ENCODE results near the gene ODF2. TPM values are rescaled to one million over a fixed set of nuclear protein-coding genes. Genes with fewer than 3 reads are reported as not detected.

The ODF2 gene
- total RNA-seq, 2 experiments from 2014 or later = 64.9 to 65.0 TPM

DNA sequence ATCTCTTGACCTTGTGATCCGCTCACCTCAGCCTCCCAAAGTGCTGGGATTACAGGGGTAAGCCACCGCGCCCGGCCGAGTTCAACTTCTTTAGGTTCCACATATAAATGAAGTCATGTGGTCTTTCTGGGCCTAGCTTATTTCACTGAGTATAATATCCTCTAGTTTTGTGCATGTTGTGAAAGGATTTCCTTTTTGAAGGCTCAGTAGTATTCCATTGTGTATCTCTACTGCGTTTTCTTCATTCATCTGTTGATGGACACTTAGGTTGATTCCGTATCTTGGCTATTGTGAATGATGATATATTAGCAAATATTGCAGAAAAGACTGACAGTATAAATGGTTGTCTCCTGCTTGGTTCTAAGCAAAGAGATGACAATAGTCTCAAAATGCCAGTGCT, 20.1 kb downstream of the ODF2 start:
- ATAC-seq (ENCODE audit: low read depth) (no peak), DNase-seq (no peak)
- POLR2A ChIA-PET = no interaction called here
- H3K4me1 Mint-ChIP-seq = no peaks in the 10 kb centered on the region
- no peak overlapping the region for H3K27ac Mint-ChIP-seq
- no peak overlapping the region for H3K4me3 Mint-ChIP-seq
- H3K9me3 Mint-ChIP-seq = no peaks in the 10 kb centered on the region
- no peaks in the 10 kb centered on the region for H3K27me3 Mint-ChIP-seq
- peaks cover 25% of the 10 kb centered on the region for H3K36me3 Mint-ChIP-seq

DNA sequence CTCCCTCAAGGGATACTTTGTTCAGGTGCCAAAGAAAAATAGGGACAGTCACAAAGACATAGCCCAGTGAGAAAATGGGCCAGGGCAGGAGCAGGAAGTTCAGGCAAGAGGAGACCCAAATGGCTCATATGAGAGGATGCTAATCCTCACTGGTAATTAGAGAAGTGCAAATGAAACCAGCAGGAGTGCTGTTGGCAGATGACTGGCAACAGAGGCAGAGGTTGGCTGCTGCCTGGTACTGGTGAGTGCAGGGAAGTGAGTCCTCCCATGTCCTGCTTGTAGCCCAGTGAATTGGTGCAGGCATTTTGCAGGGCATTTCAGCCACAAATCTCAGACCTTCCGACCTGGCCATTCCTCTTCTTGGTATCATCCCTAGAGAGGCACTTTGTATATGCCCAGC, 23.5 kb downstream of the ODF2 start:
- no peaks in the 10 kb centered on the region for H3K9me3 Mint-ChIP-seq
- no peaks in the 10 kb centered on the region for H3K4me1 Mint-ChIP-seq
- H3K27me3 Mint-ChIP-seq = no peaks in the 10 kb centered on the region
- DNase-seq = no peak
- no peak overlapping the region for H3K27ac Mint-ChIP-seq
- peaks cover 27% of the 10 kb centered on the region for H3K36me3 Mint-ChIP-seq
- POLR2A ChIA-PET = interaction anchor here (0.6 kb wide), 1 partner anchor 549 kb away, joined by 5 read pairs; the partner anchor contains the start of gene SH3GLB2
- H3K4me3 Mint-ChIP-seq = no peak overlapping the region
- no peak for ATAC-seq (ENCODE audit: low read depth)

DNA sequence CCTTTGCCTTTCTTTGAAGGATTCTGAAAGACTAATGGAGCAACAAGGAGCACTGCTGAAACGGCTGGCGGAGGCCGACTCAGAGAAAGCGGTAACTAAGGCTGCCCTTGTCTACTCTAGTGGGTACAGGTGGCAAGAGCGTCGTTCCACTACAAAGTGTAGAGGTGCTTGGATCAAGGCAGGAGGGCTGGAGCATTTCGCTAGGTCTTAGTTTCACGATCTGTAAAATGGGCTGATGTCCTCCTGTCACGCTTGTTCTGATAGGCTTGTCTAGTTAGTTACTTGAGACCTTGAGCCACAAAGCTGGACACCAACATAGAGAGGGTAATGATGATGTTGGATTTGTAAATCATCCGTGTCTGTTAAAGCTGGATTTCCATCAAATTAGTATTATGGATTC, 25.8 kb downstream of the ODF2 start:
- Mint-ChIP-seq H3K9me3 (no peaks in the 10 kb centered on the region), H3K36me3 (peaks cover 26% of the 10 kb centered on the region), H3K27ac (no peak overlapping the region), H3K4me3 (no peak overlapping the region), H3K27me3 (no peaks in the 10 kb centered on the region), H3K4me1 (no peaks in the 10 kb centered on the region)
- DNase-seq = no peak
- POLR2A ChIA-PET = no interaction called here
- ATAC-seq (ENCODE audit: low read depth) = no peak

DNA sequence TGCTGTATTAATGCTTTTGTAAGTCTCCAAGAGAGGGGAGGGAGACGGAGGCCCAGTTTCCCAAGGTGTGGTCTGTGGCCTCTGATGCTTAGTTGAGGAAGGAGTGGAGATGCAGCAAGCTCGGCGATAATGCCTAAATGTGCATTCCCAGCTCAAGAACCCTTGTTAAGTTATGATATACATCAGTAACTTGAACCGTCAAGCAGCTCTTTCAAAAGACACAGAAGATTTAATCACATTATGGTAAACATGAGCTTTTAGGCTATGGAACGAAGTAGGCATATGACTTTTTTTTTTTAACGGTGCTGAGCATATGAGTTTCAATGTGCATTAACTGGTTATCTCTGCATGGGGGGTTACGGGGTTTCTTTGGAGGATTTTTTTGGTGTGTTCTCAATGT, 26.4 kb downstream of the ODF2 start:
- no peaks in the 10 kb centered on the region for H3K27me3 Mint-ChIP-seq
- DNase-seq = no peak
- no peaks in the 10 kb centered on the region for H3K9me3 Mint-ChIP-seq
- POLR2A ChIA-PET = no interaction called here
- ATAC-seq (ENCODE audit: low read depth) = no peak
- H3K4me3 Mint-ChIP-seq = no peak overlapping the region
- no peaks in the 10 kb centered on the region for H3K4me1 Mint-ChIP-seq
- H3K36me3 Mint-ChIP-seq = peaks cover 29% of the 10 kb centered on the region
- no peak overlapping the region for H3K27ac Mint-ChIP-seq

DNA sequence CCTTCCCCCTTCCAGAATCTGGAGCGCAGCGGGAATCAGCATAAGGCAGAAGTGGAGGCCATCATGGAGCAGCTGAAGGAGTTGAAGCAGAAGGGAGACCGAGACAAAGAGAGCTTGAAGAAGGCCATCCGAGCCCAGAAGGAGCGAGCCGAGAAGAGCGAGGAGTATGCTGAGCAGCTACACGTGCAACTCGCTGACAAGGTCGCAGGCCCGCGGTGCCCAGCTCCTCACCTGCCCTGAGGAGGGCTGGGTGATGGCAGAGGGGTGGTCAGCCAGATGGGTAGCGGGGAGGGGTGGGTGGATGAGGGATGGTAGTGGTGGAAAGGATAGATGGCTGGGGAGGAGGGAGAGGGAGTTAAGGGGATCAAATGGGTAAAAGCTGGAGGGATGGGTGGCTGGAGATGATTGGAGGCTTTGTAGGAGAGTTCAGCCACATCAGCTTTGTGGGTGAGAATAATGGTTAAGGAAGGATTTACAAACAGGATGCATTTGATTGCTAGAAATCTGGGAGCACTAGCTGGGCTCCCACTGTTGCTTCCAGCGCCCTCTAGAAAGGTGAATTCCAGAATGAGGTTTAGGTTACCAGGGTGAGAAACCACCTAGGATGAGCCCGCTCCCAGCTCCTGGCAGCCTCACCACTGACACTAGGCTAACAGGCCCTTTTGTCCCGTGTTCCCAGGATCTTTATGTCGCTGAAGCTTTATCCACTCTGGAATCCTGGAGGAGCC, 29.0 kb downstream of the ODF2 start:
- POLR2A ChIA-PET = interaction anchor here (0.6 kb wide), 2 partner anchors 232 to 377 kb away, joined by 3 read pairs; no protein-coding TSS in a partner anchor
- Mint-ChIP-seq H3K27ac (no peak overlapping the region), H3K9me3 (no peaks in the 10 kb centered on the region), H3K27me3 (no peaks in the 10 kb centered on the region), H3K4me3 (no peak overlapping the region), H3K4me1 (no peaks in the 10 kb centered on the region), H3K36me3 (peaks cover 27% of the 10 kb centered on the region)
- ATAC-seq (ENCODE audit: low read depth) = no peak
- DNase-seq = no peak

DNA sequence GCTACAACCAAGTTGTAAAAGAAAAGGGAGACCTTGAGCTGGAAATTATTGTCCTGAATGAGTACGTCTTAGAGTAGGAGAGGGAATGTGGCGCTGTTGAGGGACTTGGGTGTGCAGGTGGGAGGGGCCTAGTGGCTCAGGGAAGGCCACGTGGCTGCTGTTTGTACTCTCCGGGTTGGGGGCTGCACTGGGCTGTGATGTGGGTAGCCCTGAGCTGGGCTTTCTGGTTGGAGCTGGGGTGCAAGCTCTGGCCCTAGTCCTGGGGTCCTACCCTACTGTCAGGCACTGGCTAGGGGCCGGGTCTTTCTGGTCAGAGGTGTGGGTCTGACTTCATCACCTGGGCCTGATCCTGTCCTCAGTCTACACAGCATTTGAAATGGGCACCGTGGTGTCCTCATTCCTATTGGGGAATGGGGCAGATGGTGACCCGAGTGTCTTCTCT, 29.6 kb downstream of the ODF2 start:
- no peaks in the 10 kb centered on the region for H3K4me1 Mint-ChIP-seq
- peaks cover 28% of the 10 kb centered on the region for H3K36me3 Mint-ChIP-seq
- ATAC-seq (ENCODE audit: low read depth) = no peak
- H3K9me3 Mint-ChIP-seq = no peaks in the 10 kb centered on the region
- H3K27me3 Mint-ChIP-seq = no peaks in the 10 kb centered on the region
- POLR2A ChIA-PET = interaction anchor here (0.6 kb wide), 2 partner anchors 232 to 377 kb away, joined by 3 read pairs; no protein-coding TSS in a partner anchor
- DNase-seq = no peak
- H3K27ac Mint-ChIP-seq = no peak overlapping the region
- H3K4me3 Mint-ChIP-seq = no peak overlapping the region

DNA sequence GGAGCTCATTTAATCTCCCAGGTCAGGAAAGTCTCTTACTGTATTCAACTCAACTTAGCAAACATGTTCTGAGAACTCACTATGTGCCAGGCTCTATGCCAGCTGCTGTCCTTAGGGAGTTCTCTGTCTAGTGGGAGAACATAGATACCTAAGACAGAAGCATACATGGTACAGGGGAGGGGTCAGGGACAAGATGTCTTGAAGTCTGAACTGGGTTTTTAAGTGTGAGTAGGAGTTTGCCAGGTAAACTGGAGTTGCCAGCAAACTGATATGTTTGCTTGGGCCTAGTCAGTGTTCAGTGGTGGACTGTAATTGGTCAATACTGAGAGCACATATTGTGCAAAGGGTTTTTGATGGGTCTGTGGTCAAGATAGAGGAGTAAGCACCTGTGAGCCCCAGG, 30.4 kb downstream of the ODF2 start:
- POLR2A ChIA-PET = interaction anchor here (0.6 kb wide), 1 partner anchor 15 kb away, joined by 3 read pairs; no protein-coding TSS in a partner anchor
- H3K4me3 Mint-ChIP-seq = no peak overlapping the region
- H3K27ac Mint-ChIP-seq = no peak overlapping the region
- H3K27me3 Mint-ChIP-seq = no peaks in the 10 kb centered on the region
- H3K9me3 Mint-ChIP-seq = no peaks in the 10 kb centered on the region
- H3K4me1 Mint-ChIP-seq = no peaks in the 10 kb centered on the region
- DNase-seq = no peak
- ATAC-seq (ENCODE audit: low read depth) = no peak
- peaks cover 30% of the 10 kb centered on the region for H3K36me3 Mint-ChIP-seq

DNA sequence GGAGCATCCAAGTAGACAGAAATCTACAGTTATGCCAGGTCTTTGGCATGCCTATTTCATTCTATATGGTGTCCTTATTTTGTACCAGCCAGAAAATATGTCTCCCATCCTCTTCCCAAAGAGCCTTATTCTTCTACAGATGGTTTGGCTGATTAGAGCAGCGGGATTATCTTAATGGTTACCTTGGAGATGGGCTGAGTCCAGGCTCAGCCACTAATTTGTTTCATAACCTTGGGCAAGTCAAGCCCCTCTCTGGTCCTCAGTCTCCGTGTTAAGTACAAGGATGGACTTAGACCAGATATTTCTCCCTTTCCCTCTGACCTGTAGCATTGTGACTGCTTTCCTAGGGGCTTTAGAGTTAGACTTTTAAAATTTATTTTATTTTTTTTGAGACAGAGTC, 37.6 kb downstream of the ODF2 start:
- DNase-seq (no peak), ATAC-seq (ENCODE audit: low read depth) (no peak)
- Mint-ChIP-seq H3K4me1 (peaks cover 3% of the 10 kb centered on the region), H3K27ac (no peak overlapping the region), H3K9me3 (no peaks in the 10 kb centered on the region), H3K36me3 (peaks cover 19% of the 10 kb centered on the region), H3K4me3 (no peak overlapping the region), H3K27me3 (no peaks in the 10 kb centered on the region)
- POLR2A ChIA-PET = no interaction called here

DNA sequence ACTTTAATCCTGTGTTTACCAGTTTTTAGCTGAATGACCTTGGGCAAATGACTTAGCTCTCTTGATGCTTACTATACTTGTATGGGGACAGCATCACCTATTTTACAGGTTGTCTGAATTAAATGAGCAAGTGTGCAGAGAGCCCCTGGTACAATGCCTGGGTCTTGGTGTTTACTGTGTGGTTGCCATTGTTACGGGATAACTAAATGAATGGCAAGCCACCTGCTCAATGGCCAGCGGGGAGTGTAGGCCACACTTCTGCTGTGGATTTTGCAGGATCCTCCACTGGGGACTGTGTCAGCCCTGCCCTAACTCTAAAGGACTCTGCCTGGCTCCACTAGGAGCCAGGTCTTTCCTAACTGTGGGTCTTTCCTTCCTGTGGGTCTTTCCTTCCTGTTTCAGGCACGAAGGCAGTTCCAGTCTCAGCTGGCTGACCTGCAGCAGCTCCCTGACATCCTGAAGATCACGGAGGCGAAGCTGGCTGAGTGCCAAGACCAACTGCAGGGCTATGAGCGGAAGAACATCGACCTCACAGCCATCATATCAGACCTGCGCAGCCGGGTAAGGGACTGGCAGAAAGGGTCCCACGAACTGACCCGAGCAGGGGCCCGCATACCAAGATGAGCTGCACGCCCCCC, 38.4 kb downstream of the ODF2 start:
- Mint-ChIP-seq H3K4me1 (peaks cover 3% of the 10 kb centered on the region), H3K9me3 (no peaks in the 10 kb centered on the region), H3K27ac (no peak overlapping the region), H3K36me3 (peaks cover 17% of the 10 kb centered on the region), H3K27me3 (no peaks in the 10 kb centered on the region), H3K4me3 (no peak overlapping the region)
- ATAC-seq (ENCODE audit: low read depth) (no peak), DNase-seq (no peak)
- POLR2A ChIA-PET = interaction anchor here (0.5 kb wide), 1 partner anchor 337 kb away, joined by 3 read pairs; no protein-coding TSS in a partner anchor

DNA sequence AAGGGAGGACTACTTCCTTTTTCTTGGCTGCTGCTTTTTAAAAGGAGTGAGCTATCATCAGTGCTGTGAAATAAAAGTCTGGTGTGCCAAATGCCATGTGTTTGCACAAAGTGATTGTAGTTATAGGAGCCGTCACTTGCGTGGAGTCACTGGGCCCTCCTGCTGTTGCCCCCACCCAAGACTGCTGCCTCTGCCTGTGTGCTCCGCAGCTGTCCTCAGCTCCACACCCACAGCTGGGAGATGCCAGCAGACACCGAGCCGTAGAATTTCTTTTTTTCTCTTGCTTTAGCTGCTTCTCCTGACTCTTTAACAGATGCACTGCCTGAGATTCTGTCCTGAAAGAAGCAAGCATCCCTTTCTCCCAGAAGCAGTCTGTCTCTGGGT, 38.9 kb downstream of the ODF2 start:
- Mint-ChIP-seq H3K4me1 (peaks cover 3% of the 10 kb centered on the region), H3K27me3 (no peaks in the 10 kb centered on the region), H3K36me3 (peaks cover 15% of the 10 kb centered on the region), H3K4me3 (no peak overlapping the region), H3K27ac (no peak overlapping the region), H3K9me3 (no peaks in the 10 kb centered on the region)
- POLR2A ChIA-PET = interaction anchor here (0.5 kb wide), 1 partner anchor 337 kb away, joined by 3 read pairs; no protein-coding TSS in a partner anchor
- no peak for ATAC-seq (ENCODE audit: low read depth)
- DNase-seq = no peak

DNA sequence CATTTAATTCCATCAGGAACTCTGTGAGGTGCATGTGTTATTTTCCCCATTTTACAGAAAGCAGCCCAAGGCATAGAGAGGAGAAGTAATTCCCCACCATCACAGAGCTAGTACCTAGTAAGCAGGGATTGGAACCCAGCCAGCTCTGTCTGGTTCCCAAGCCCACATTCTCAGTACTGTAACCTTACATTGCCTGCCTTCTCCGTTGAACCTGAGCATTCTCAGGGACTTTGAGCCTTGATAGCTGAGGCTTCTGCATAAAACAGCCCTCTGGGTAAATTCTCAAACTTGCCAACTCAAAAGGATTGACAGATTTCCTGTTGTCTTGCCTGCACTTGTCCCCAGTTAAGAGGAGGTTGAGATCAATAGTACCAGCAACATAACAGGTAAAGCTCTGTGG, 39.5 kb downstream of the ODF2 start:
- Mint-ChIP-seq H3K4me1 (peaks cover 4% of the 10 kb centered on the region), H3K4me3 (no peak overlapping the region), H3K27me3 (no peaks in the 10 kb centered on the region), H3K27ac (peak overlapping the region; percentile 30), H3K36me3 (peaks cover 13% of the 10 kb centered on the region), H3K9me3 (no peaks in the 10 kb centered on the region)
- POLR2A ChIA-PET = no interaction called here
- DNase-seq (no peak), ATAC-seq (ENCODE audit: low read depth) (no peak)

DNA sequence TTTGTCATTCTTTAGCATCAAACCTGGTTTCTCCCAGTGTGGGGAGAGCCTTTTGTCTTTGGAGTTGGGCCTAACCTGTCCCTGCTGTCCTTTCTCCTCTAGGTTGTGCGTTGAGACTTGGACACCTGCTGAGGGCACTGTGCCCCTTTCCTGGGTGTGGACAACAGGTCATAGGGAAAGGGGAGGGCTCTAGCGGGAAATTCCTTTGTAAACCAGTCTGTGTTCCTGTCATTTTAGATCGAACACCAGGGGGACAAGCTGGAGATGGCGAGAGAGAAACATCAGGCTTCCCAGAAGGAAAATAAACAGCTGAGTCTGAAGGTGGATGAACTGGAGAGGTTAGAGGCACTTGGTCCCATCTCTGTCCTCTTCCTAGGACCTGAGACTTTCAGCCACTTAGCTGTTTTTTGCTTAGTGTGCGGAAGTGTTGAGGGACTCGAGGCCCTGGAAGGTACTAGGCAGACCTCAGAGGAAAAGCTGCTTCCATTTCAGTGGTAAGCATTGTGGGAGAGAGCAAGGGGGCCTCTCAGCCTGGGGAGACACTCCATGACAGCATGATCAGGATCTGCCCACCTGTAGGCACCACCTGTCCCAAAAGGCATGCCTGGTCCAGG, 40.1 kb downstream of the ODF2 start:
- no peaks in the 10 kb centered on the region for H3K9me3 Mint-ChIP-seq
- ATAC-seq (ENCODE audit: low read depth) = no peak
- H3K36me3 Mint-ChIP-seq = peaks cover 11% of the 10 kb centered on the region
- no peaks in the 10 kb centered on the region for H3K27me3 Mint-ChIP-seq
- no peak for DNase-seq
- no peak overlapping the region for H3K4me3 Mint-ChIP-seq
- H3K4me1 Mint-ChIP-seq = peaks cover 4% of the 10 kb centered on the region
- POLR2A ChIA-PET = no interaction called here
- peak overlapping the region; percentile 56 for H3K27ac Mint-ChIP-seq

DNA sequence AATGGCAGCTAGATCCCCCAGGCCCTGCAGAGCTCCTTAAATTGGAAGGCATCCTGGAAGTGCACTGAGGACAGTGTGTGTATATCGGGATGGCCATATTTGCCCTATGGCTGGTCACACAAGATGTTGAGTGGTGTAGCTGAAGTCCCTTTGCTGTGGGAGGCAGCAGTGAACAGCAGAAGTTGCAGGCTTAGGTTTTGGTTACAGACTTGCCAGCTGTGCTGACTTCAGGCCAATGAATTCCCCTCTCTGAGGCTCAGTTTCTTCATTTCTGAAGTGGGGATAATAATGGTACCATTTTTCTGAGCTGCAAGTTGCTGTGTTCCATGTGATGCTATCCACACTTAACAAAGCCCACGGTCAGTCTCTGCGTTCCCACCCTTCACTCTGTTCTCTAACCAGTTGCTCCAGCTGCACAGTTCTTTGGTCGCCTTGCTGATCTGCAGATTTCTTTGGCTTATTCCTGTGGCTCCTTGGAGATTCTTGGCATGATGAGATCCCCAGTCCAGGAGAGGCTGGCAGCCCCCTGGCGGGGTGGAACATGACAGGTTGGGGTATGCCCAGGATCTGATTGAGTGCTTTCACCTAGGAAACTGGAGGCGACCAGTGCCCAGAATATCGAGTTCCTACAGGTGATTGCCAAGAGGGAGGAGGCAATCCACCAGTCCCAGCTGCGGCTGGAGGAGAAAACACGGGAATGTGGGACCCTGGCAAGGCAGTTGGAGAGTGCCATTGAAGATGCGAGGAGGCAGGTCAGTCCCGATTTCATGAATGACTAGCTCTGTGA, 42.2 kb downstream of the ODF2 start:
- ATAC-seq (ENCODE audit: low read depth) (no peak), DNase-seq (no peak)
- Mint-ChIP-seq H3K36me3 (peaks cover 8% of the 10 kb centered on the region), H3K4me1 (peaks cover 4% of the 10 kb centered on the region), H3K9me3 (no peaks in the 10 kb centered on the region), H3K27me3 (no peaks in the 10 kb centered on the region), H3K27ac (no peak overlapping the region), H3K4me3 (no peak overlapping the region)
- POLR2A ChIA-PET = no interaction called here
